HepG2 (cell line): ENCODE results near the gene UQCRC1. TPM values are rescaled to one million over a fixed set of nuclear protein-coding genes. Genes with fewer than 3 reads are reported as not detected.

Experiments
- CENPX ChIP-seq: sonication (generic); formaldehyde crosslinking; IDR thresholded peaks from 2 replicates; pipeline ENCODE4 v1.9.0; 2021; ENCODE audit warnings: mild to moderate bottlenecking, missing genetic modification reagents, moderate library complexity
- DNMT3B ChIP-seq: conservative IDR thresholded peaks from 2 replicates; pipeline ENCODE4 v1.6.1; 2016; ENCODE audit warnings: missing biosample characterization, control low read depth
- E2F1 ChIP-seq: sonication (generic); formaldehyde crosslinking; IDR thresholded peaks from 2 replicates; pipeline ENCODE4 v1.5.0; 2020; ENCODE audit warnings: missing genetic modification reagents
- EEA1 ChIP-seq: sonication (generic); formaldehyde crosslinking; IDR thresholded peaks from 2 replicates; pipeline ENCODE4 v1.5.1; 2020; ENCODE audit warnings: mild to moderate bottlenecking, missing genetic modification reagents, borderline replicate concordance
- HNRNPL ChIP-seq: fragments of 200-400 bp; formaldehyde crosslinking; IDR thresholded peaks from 2 replicates; pipeline ENCODE4 v1.6.1; 2017; ENCODE audit warnings: mild to moderate bottlenecking, low read depth, low read length
- MAX ChIP-seq: IDR thresholded peaks from 2 replicates; pipeline ENCODE4 v1.6.1; 2012; ENCODE audit warnings: inconsistent platforms
- MED1 ChIP-seq: sonication (generic); formaldehyde crosslinking; IDR thresholded peaks from 2 replicates; pipeline ENCODE4 v1.4.0; 2020; ENCODE audit warnings: missing genetic modification reagents
- NFKB2 ChIP-seq: sonication (generic); formaldehyde crosslinking; IDR thresholded peaks from 2 replicates; pipeline ENCODE4 v1.4.0; 2020; ENCODE audit warnings: missing genetic modification reagents, borderline replicate concordance
- NFYC ChIP-seq: IDR thresholded peaks from 2 replicates; pipeline ENCODE4 v1.6.1; 2016; ENCODE audit warnings: missing genetic modification reagents, missing compliant biosample characterization
- PATZ1 ChIP-seq: sonication (generic); formaldehyde crosslinking; IDR thresholded peaks from 2 replicates; pipeline ENCODE4 v1.4.0; 2020; ENCODE audit warnings: missing genetic modification reagents
- SOX6 ChIP-seq, 2 experiments: fragments of 450-650 bp in 1 of 2; sonication (generic) in 1 of 2; formaldehyde crosslinking in 1 of 2; IDR thresholded peaks; 2 replicates each; pipeline versions ENCODE4 v1.4.0 to v1.6.1; 2017 to 2020; ENCODE audit warnings: antibody characterized with exemption in 1 of 2, mild to moderate bottlenecking in 1 of 2, missing genetic modification reagents in 1 of 2
- ZBTB38 ChIP-seq: sonication (generic); formaldehyde crosslinking; IDR thresholded peaks from 2 replicates; pipeline ENCODE4 v1.5.1; 2020; ENCODE audit warnings: mild to moderate bottlenecking, missing genetic modification reagents
- ZNF687 ChIP-seq: sonication (generic); formaldehyde crosslinking; IDR thresholded peaks from 2 replicates; pipeline ENCODE4 v1.5.1; 2020; ENCODE audit warnings: mild to moderate bottlenecking, missing genetic modification reagents, moderate library complexity
- ZNF746 ChIP-seq: sonication (generic); formaldehyde crosslinking; IDR thresholded peaks from 2 replicates; pipeline ENCODE4 v1.8.0; 2022; ENCODE audit warnings: mild to moderate bottlenecking, missing genetic modification reagents
- ZNF773 ChIP-seq: sonication (generic); formaldehyde crosslinking; IDR thresholded peaks from 2 replicates; pipeline ENCODE4 v1.4.0; 2020; ENCODE audit warnings: missing genetic modification reagents, borderline replicate concordance
- ZNF839 ChIP-seq: sonication (generic); formaldehyde crosslinking; IDR thresholded peaks from 2 replicates; pipeline ENCODE4 v1.4.0; 2020; ENCODE audit warnings: missing genetic modification reagents, mild to moderate bottlenecking, borderline replicate concordance
- ZNF891 ChIP-seq: sonication (generic); formaldehyde crosslinking; IDR thresholded peaks from 2 replicates; pipeline ENCODE4 v1.5.0; 2020; ENCODE audit warnings: mild to moderate bottlenecking, missing genetic modification reagents
- polyA plus RNA-seq, 8 experiments: library from polyadenylated mRNA; depleted of rRNA in 3 of 8; stranded (reverse) in 7 of 8; unstranded in 1 of 8; fragments of >200 nt; fragmentation: Illumina TruSeq in 4 of 8; extraction: Trizol in 4 of 8; gene quantifications; 2 replicates each; pipeline versions ENCODE4 v1.2.1 to v1.2.3, GENCODE V29; 2011 to 2016; ENCODE audit warnings: low read depth in 4 of 8, missing spikeins in 1 of 8, mixed read lengths in 1 of 8; ENCODE audit not compliant: insufficient read depth in 1 of 8
- total RNA-seq, 5 experiments: library from RNA; depleted of rRNA; stranded (reverse); fragments of >200 nt; fragmentation: Illumina TruSeq; extraction: Trizol; gene quantifications; 2 replicates each; pipeline ENCODE4 v1.2.3, GENCODE V29; 2016; ENCODE audit warnings: low read depth in 1 of 5
- TF ChIP-seq, protein P1 (sequence below): sonication (generic); formaldehyde crosslinking; IDR thresholded peaks from 2 replicates; pipeline ENCODE4 v1.4.0; 2020; ENCODE audit warnings: mild to moderate bottlenecking, missing genetic modification reagents

Gene UQCRC1
- total and polyA plus RNA-seq, 2 of the 13 experiments (the other 11 are each of a cell fraction or from before 2014, with no cell fraction given), result 316 to 680 TPM

- peak; percentile 88 for TF ChIP-seq ZNF687
- peak; percentile 30; the same call in 1 of the 2 replicates for TF ChIP-seq MAX
- TF ChIP-seq NFKB2 (CRISPR knock-in tag), result 0 out of 2 replicates have a peak, but pooled peaks have one; percentile 26
- TF ChIP-seq ZNF773 (CRISPR knock-in tag), result no peak
- 0 out of 2 replicates have a peak, but pooled peaks have one; percentile 21 for TF ChIP-seq HNRNPL
- no peak for TF ChIP-seq PATZ1
- TF ChIP-seq CENPX (CRISPR knock-in tag), result no peak
- TF ChIP-seq ZBTB38 (CRISPR knock-in tag), result peak; percentile 12; the same call in 1 of the 2 replicates
- TF ChIP-seq SOX6 (IDR thresholded peaks at IDR 0.05), result no peak
- TF ChIP-seq SOX6 (CRISPR knock-in tag; IDR thresholded peaks at IDR 0.05), result no peak
- no peak for TF ChIP-seq ZNF891
- TF ChIP-seq, protein P1, sequence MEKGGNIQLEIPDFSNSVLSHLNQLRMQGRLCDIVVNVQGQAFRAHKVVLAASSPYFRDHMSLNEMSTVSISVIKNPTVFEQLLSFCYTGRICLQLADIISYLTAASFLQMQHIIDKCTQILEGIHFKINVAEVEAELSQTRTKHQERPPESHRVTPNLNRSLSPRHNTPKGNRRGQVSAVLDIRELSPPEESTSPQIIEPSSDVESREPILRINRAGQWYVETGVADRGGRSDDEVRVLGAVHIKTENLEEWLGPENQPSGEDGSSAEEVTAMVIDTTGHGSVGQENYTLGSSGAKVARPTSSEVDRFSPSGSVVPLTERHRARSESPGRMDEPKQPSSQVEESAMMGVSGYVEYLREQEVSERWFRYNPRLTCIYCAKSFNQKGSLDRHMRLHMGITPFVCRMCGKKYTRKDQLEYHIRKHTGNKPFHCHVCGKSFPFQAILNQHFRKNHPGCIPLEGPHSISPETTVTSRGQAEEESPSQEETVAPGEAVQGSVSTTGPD (CRISPR knock-in tag), result no peak
- no peak for TF ChIP-seq DNMT3B
- no peak for TF ChIP-seq ZNF746
- no peak for TF ChIP-seq E2F1 (CRISPR knock-in tag)
- TF ChIP-seq ZNF839 (CRISPR knock-in tag), result no peak
- TF ChIP-seq NFYC (CRISPR knock-in tag), result no peak
- TF ChIP-seq MED1, result peak; percentile 10; the same call in 1 of the 2 replicates
- 0 out of 2 replicates have a peak, but pooled peaks have one; percentile 38 for TF ChIP-seq EEA1 (CRISPR knock-in tag)
These were observed 10.4 kb upstream of the UQCRC1 start (continued) for GRCh38 chr3:48619541-48620524.
